ENCODE results near the gene OMG.
"Not testable (repeated sequence)": the region's sequence is repeated elsewhere in the genome, so short reads cannot be mapped to it uniquely, and the experiment has no call there.

The OMG gene

GRCh38 chr17:31308372-31309334, 11.6 kb upstream of the OMG start:
- no peak for DNase-seq (ENCODE audit: low read depth, low spot score)

DNA sequence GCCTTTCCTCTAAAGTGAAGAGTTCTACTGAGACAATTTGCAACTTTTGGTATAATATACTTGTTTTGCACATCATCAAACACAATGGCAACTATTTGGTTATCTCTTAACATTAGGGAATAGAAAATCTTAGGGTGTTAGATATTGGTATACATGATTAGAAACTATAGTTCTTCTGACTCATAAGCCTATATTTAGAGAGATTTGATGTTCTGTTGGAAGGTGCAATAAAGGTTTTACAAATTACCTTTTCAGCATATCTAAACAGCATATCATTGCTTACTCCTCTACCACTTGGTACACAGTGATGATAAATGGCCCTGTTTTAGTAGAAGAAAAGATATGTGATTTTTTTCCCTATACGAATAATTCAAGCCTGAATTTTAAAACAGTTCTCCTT, 10.6 kb upstream of the OMG start:
- no peak for DNase-seq (ENCODE audit: low read depth, low spot score)

- DNase-seq (ENCODE audit: low read depth, low spot score) = no peak
Observed at GRCh38 chr17:31299624-31300023, 2.6 kb upstream of the OMG start.

DNA sequence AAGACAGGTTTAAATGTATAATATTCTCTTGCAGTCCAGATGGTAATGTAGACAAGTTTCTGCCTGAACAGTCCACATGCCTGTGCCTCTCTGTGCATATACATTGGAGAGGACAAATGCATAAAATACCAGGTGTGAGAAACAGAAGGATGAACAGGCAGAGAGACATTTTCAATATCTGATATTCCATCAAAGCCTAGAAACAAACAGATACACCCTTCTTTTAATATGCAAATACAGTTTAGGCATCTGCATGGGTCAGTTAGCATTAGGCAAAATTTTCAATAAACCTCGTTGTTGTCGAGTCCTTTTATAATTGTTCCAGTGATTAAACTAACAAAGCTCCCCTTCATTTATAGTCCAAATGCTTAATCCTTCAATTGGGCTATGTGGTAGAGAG, 897 bp downstream of the OMG start:
- DNase-seq (ENCODE audit: low read depth, low spot score) = no peak

GRCh38 chr17:31295489-31295871, 1.6 kb downstream of the OMG start:
- DNase-seq (ENCODE audit: low read depth, low spot score) = no peak

GRCh38 chr17:31294820-31295488, 2.1 kb downstream of the OMG start:
- DNase-seq (ENCODE audit: low read depth, low spot score) = no peak

DNA sequence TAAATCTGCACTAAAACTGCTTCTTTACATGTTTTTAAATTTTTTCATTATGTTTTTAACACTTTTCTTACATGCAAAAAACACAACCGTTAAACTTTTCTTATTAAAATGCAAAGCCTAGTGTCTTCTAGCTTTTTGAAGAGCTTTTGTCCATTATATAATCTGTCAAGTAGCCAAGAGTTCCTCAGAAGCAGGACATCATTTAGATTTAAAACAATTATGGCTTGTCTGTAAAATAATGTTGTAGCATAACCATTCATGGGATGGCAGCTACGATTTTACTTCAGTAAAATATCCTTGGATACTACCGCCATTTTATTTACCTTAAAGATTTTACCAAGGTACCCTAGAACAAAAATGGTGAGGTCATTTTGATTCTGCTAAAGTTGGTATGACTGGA, 2.8 kb downstream of the OMG start:
- DNase-seq (ENCODE audit: low read depth, low spot score) = no peak

DNA sequence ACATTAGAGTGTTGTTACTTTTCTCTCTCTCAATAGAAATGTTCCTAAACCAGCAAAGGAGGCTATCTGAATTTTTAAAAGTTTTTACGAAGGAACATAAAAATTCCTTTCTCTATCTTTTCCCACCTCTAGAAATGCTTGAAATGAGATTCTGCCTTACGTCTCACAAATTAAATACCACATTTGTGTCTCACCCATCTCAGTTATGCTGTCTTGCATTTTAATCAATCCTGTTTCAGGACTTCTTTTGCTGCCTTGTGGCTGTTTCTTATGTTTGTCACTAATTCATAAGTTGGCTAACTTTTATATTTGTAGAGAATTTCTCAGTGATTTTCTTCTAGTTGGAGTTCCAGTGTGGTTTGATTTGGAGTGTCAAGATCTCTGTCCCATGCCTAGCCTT, 3.5 kb downstream of the OMG start:
- no peak for DNase-seq (ENCODE audit: low read depth, low spot score)

- DNase-seq (ENCODE audit: low read depth, low spot score) = no peak
Observed at GRCh38 chr17:31291820-31292219, 5.2 kb downstream of the OMG start.

- no peak for DNase-seq (ENCODE audit: low read depth, low spot score)
Observed at GRCh38 chr17:31289790-31290189, 7.2 kb downstream of the OMG start.

DNA sequence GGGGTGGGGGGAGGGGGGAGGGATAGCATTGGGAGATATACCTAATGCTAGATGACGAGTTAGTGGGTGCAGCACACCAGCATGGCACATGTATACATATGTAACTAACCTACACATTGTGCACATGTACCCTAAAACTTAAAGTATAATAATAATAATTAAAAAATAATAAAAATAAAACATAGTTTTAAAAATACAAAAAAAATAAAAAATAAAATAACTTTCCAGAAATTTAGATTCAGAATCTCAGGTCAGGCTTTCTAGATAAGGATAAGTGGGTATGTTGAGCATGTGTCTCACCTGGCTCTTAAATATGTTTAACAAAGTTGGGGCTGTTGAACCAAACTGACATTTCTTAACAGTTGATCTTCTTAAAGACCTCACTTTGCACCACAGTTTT, 9.1 kb downstream of the OMG start:
- not testable (repeated sequence) for DNase-seq (ENCODE audit: low read depth, low spot score)

- no peak for DNase-seq (ENCODE audit: low read depth, low spot score)
Observed at GRCh38 chr17:31286587-31286986, 10.5 kb downstream of the OMG start.

DNA sequence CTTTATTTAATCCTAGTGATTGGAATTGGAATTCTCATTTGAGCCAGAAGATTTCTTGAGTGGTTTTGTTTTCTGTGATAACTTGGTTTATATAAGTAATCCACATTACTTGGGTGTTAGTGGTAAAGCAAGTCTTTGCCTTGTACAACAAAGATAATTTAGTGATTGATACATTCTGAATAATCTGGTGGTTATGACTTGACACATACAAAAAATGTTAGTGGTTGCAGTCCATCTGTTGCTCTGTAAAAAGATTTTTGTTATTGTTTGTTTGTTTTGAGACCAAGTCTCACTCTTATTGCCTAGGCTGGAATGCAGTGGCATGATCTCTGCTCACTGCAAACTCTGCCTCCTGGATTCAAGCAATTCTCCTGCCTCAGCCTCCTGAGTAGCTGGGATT, 13.2 kb downstream of the OMG start:
- DNase-seq (ENCODE audit: low read depth, low spot score) = no peak

DNA sequence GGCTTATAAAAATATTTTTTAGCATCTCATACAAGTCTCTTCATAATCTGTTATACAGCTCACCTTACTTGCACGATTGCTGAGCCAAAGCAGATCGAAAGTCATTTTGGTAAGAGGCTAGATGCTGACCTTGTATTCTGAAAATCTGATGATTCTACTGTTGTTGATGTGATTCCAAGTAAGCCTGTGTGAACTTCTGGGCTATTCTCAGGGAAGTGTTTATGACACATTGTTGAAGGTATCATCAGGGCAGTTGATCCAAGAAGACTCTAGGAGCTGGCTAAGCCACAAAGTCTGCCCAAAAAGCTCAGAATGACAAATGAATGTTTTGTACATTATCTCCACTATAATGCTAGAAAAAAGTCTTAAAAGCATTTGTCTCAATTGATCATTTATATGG, 16.0 kb downstream of the OMG start:
- DNase-seq (ENCODE audit: low read depth, low spot score) = no peak

DNA sequence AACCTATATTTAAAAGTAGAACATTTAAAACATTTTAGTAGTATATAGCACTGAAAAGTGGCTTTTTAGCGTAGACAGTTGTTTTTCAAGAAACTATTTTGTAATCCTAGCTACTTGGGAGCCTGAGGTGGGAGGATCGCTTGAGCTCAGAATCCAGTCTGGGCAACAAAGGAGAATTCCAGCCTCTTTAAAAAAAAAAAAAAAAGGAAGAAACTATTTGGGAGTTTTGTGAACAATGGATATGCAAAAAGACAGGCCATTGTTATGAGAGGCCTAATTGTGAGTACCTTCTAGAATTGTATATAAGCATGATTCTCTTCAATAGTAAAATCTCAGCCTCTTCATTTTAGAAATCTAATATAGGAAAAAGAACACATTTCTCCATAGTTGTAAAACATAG, 17.6 kb downstream of the OMG start:
- DNase-seq (ENCODE audit: low read depth, low spot score) = no peak

DNA sequence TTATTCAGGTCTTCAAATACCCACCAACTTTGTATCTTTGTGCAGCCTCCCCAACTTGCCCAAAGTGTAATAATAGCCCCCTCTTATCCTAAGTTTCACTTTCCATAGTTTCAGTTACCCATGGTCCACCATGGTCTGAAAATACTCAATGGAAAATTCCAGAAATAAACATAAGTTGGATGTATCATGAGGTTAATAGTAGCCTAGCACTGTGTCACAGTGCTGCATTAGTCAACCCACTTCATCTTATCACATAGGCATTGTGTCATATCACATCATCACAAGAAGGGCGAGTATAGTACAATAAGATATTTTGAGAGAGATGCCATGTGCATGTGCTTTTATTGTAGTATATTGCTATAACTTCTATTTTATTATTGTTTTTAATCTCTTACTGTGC, 21.9 kb downstream of the OMG start:
- no peak for DNase-seq (ENCODE audit: low read depth, low spot score)

DNA sequence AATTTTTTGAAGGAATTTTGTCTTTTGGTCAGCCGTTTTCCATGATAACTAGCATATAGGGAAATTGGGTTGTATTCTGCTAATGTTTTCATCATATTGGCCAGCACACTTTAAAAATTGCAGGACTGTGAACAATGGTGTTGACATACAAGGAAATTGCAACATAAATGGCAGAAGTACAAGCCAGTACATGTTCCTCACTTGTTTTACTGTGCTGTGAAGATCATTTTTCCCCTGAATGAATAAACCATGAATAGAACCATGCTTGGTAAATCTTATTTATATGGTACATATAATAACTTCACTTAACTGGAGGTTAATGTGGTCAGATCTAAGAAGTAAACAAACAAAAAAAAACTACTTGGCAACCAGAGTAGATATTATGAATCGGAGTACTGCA, 22.8 kb downstream of the OMG start:
- DNase-seq (ENCODE audit: low read depth, low spot score) = no peak

- DNase-seq (ENCODE audit: low read depth, low spot score) = no peak
Observed at GRCh38 chr17:31273516-31273915, 23.5 kb downstream of the OMG start.

- DNase-seq (ENCODE audit: low read depth, low spot score) = no peak
Observed at GRCh38 chr17:31272803-31273202, 24.2 kb downstream of the OMG start.

DNA sequence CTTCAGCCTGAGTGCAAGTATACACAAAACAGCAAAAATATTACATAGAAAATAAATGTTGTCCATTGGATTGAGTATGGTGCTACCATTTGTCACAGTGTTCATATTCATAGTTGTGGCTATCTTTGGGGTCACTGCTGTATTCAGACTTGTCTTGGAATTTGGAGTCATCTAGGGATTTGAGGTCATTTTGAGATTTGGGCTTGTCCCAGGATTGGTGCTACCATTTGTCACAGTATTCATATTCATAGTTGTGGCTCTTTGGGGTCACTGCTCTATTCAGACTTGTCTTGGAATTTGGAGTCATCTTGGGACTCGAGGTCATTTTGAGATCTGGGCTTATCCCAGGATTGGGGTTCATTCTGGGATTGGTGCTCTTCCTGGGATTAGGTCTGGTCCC, 24.8 kb downstream of the OMG start:
- DNase-seq (ENCODE audit: low read depth, low spot score) = no peak

GRCh38 chr17:31269578-31269983, 27.5 kb downstream of the OMG start:
- DNase-seq (ENCODE audit: low read depth, low spot score) = peak; percentile 77

DNA sequence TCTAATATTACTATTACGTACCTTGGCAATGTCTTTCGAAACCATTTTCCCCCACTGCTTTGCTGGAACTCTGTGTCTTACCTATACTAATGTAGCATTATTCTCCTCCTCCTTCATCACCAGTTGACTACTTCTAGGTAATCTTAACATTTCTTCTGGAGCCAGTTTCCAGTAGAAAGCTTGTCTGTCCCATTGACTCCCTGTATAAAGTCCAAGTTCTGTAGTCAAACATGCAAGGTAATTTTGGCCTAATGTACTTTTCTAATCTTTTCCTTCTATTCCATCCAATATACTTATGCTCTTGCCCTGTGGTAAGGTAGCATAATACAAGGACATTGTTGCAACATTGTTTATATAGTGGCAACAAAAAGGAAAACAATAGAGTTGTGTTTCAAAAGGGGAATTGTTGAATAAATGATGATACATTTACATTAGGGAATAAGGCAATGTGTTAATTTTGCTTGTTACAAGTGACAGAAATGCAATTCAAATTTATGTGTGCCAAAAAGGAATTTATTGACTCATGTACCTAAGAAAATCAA, 27.9 kb downstream of the OMG start:
- no peak for DNase-seq (ENCODE audit: low read depth, low spot score)

DNA sequence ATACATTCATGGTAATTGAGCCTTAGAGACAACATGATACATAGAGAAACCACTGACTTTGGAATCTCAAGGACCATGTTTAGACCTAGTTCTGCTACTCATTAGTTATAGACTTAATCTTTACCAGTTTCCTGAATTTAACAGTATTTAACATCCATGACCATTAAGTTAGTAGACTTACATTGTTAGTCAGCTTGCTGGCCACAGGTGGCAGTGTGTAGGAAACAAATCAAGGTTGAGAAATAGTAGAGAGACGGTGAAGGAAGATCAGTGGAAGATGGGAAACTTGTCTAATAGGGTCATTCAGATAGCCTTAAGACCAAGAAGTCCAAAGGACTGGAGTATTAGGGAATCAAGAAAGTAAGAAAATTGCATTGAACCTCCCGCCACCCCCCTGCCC, 31.0 kb downstream of the OMG start:
- DNase-seq (ENCODE audit: low read depth, low spot score) = no peak

Data from ELF-1 (cell line).